ENCODE data around the gene LHFPL3.

- TF ChIP-seq CTCF (IDR thresholded peaks at IDR 0.05; ENCODE audit: low read depth, low read length, poor library complexity, severe bottlenecking) = no peak
- TF ChIP-seq EZH2phosphoT487 (IDR thresholded peaks at IDR 0.05; ENCODE audit: borderline replicate concordance, low read length) = no peak
Measured at GRCh38 chr7:104397442-104397841, 69.0 kb downstream of the LHFPL3 start.
